Upper lobe of right lung (tissue), 1 donor: ENCODE measurements around the gene SPANXN2. TPM values are rescaled to one million over a fixed set of nuclear protein-coding genes. Genes with fewer than 3 reads are reported as not detected.

Source experiments
- ATAC-seq: fragments of 200-7000 bp; cut with Tn5 transposase; one replicate; pipeline ENCODE4 v1.9.1; 2020; ENCODE audit warnings: mild to moderate bottlenecking, moderate library complexity
- DNase-seq: peaks from one replicate; pipeline ENCODE4 v3.0.0-alpha.2; 2020
- H3K27ac ChIP-seq: fragments of 200-600 bp; one replicate; pipeline ENCODE4 v1.8.0; 2022
- H3K27me3 ChIP-seq: fragments of 200-600 bp; one replicate; pipeline ENCODE4 v1.8.0; 2022; ENCODE audit warnings: mild to moderate bottlenecking
- H3K36me3 ChIP-seq: fragments of 200-600 bp; one replicate; pipeline ENCODE4 v1.8.0; 2022
- H3K4me1 ChIP-seq: fragments of 200-600 bp; one replicate; pipeline ENCODE4 v1.8.0; 2022
- H3K4me3 ChIP-seq: fragments of 200-600 bp; one replicate; pipeline ENCODE4 v1.8.0; 2022; ENCODE audit warnings: mild to moderate bottlenecking
- H3K9me3 ChIP-seq: fragments of 200-600 bp; one replicate; pipeline ENCODE4 v1.8.0; 2022
- intact Hi-C: fragments of 100-400 bp; cut with DNase I; formaldehyde crosslinking; loops from one replicate; pipeline ENCODE4 v1.11.0; 2022
- total RNA-seq: library from RNA; stranded (reverse); fragmentation: NEBNext Ultra II Directional; extraction: Animal tissue kit (Norgen Biotek cat#: 25700); gene quantifications from one replicate; pipeline ENCODE4 v1.2.1, GENCODE V29; 2021
- TF ChIP-seq, protein P1 (sequence below): fragments of 200-600 bp; IDR thresholded peaks from one replicate; pipeline ENCODE4 v1.8.0; 2022; ENCODE audit warnings: antibody characterized with exemption
- donor health status: DM: no; HTN: yes; CAD: no; lungs with severe emphysema.

Gene SPANXN2
- total RNA-seq, 1 donor from 2014 or later: not detected

GRCh38 chrX:143664302-143664701 is 56.2 kb downstream of the SPANXN2 start:
- Histone ChIP-seq H3K27me3 (no peaks in the 10 kb centered on the region), H3K9me3 (no peaks in the 10 kb centered on the region), H3K4me3 (no peak overlapping the region), H3K4me1 (no peaks in the 10 kb centered on the region), H3K36me3 (no peaks in the 10 kb centered on the region), H3K27ac (no peak overlapping the region)
- ATAC-seq (no peak), DNase-seq (no peak)
- intact Hi-C loops: no loop called here
- TF ChIP-seq, protein P1, sequence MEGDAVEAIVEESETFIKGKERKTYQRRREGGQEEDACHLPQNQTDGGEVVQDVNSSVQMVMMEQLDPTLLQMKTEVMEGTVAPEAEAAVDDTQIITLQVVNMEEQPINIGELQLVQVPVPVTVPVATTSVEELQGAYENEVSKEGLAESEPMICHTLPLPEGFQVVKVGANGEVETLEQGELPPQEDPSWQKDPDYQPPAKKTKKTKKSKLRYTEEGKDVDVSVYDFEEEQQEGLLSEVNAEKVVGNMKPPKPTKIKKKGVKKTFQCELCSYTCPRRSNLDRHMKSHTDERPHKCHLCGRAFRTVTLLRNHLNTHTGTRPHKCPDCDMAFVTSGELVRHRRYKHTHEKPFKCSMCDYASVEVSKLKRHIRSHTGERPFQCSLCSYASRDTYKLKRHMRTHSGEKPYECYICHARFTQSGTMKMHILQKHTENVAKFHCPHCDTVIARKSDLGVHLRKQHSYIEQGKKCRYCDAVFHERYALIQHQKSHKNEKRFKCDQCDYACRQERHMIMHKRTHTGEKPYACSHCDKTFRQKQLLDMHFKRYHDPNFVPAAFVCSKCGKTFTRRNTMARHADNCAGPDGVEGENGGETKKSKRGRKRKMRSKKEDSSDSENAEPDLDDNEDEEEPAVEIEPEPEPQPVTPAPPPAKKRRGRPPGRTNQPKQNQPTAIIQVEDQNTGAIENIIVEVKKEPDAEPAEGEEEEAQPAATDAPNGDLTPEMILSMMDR: peak; percentile 46

DNA sequence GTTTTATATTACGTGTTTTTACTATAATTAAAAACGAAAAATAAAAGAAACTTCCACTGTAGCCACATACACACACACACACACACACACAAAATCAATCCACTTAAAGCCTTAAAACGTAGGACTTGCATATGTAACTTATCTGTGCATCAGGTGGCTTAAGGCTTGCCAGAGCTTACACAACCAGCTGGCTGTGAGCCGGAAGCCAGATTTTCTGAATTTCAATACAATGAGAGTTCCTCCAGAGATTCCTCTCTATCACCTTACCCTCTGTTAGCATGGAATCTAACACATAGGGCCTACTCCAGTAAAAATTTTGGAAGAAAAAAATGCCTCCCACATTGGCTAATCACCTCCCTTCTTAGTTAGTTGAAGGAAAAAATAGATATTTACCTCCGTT is 56.8 kb downstream of the SPANXN2 start:
- Histone ChIP-seq H3K27me3 (no peaks in the 10 kb centered on the region), H3K4me3 (no peak overlapping the region), H3K9me3 (no peaks in the 10 kb centered on the region), H3K36me3 (no peaks in the 10 kb centered on the region), H3K27ac (no peak overlapping the region), H3K4me1 (no peaks in the 10 kb centered on the region)
- intact Hi-C loops: no loop called here
- no peak for ATAC-seq
- no peak for DNase-seq
- TF ChIP-seq, protein P1: no peak

Other genes starting within 250 kb of the SPANXN2 start
- gene SPANXN3, start 203.3 kb downstream of the SPANXN2 start, total RNA-seq: not detected
- 0.58 TPM for gene SLITRK4, start 84.7 kb downstream of the SPANXN2 start, total RNA-seq
- not detected for gene UBE2NL, start 163.3 kb upstream of the SPANXN2 start, total RNA-seq